DMS 273 treated with DMSO at 0.1 percent for 48 hours (cell line): ENCODE measurements around the gene RINT1.
"Not testable (repeated sequence)": the region's sequence is repeated elsewhere in the genome, so short reads cannot be mapped to it uniquely, and the experiment has no call there.

Experiments
- DNase-seq: peaks from one replicate; lab custom pipeline; 2025; lab: John Stamatoyannopoulos, UW

RINT1 gene

DNA sequence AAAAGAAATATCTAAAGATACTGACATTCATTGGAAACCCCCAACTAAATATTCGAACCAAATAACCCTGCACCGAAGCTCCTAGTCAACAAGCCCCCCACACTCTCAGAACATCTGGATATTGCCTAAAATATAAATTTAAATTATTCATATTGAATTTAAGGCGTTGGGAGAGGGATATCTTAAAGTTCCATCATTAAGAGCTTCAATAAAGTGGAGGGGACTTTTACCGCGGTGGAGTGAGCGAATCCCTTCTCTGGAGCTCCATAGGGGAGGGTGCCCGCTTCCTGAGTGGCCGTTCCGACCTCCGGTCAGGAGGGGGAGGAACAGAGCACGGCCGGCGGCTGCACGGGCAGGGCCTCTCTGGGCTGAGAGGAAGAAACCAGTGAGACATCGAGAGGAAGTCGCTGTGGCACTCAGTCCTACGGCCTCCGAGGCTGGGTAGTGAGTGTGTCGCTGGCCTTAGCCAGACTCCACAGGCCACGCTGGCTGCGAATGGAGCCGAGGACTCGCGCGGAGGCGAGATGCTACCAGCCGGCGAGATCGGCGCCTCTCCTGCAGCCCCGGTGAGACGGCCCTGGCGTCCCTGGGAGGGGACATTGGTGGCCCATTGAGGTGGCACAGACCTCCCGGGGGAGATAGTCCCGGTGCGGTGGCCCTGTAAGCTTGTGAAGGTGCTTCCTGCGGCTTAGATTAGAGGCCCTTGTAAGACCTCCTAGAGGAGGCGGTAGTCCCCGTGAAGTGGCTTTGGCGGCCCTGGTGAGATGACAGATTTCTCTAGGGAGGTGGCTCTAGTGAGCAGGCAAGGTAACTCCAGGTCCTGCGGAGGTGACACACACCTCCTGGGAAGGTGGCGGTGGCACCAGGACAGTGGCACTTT is at the start of gene RINT1:
RINT1 (plus strand) TSS at position 410 of the 880 bp plus-strand sequence; CDS start at position 525, 115 bp downstream.
- DNase-seq = peak; percentile 87

DNA sequence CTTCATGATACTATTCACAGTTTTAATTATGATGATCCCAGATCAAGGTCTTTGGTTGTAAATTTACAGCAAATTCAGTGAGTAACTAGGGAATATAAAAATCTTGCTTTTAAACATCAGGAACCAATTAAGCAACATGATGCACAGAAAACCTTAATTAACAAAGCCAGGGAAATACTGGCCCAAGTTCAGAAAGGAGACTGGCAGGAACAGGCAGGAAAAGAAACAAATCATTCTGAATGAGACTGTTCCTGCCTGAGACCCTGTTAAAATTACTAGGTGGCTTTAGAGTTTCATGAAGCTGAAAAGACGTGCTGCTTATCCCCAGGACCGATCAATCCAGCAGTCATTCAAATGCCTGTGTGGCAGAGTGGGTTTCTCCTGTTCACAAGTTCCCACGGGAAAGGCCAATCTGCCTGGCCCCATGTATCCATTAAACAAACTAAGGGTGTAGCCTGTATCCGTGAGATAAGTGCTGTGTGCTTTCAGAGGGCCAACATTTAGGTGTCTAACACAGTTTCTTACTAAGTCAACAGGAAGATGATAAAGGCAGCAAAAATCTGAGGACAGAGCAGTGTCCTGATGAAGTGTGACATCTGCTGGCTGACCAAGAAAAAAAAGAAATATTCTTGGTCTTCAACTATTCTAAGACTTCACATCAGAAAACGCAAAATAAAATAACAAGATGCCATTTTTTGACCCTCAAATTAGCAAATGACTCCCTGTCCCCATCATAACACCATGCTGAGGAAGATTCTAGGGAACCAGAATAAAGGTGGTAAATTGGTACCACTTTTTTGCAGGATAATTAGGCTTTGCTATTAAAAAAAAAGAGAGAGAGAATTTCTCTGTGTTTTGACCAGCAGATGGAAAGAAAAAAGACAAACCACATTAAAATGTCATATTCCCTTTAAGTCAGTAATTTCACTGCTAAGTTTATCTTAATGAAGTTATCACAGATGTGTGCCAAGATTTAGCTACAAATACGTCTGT is 44.1 kb upstream of the RINT1 start:
- no peak for DNase-seq

DNA sequence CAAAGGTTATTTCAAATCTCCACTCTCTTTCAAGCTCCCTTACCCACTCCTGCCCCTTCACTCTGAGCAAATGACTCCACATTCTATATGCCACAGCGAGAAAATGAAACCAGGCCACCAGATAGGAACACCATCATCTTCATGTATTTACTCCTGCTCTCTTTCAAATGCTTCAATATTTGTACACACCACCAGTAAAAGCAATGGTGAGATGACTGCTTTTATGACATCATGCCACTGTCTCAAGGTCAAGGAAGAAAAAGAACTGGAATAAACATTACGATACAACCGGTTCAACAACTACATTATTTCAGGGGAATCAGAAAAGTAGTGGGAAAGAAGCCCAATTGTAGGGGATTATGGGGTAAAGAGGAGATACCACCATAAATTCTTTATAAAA is 42.6 kb upstream of the RINT1 start:
- no peak for DNase-seq

DNA sequence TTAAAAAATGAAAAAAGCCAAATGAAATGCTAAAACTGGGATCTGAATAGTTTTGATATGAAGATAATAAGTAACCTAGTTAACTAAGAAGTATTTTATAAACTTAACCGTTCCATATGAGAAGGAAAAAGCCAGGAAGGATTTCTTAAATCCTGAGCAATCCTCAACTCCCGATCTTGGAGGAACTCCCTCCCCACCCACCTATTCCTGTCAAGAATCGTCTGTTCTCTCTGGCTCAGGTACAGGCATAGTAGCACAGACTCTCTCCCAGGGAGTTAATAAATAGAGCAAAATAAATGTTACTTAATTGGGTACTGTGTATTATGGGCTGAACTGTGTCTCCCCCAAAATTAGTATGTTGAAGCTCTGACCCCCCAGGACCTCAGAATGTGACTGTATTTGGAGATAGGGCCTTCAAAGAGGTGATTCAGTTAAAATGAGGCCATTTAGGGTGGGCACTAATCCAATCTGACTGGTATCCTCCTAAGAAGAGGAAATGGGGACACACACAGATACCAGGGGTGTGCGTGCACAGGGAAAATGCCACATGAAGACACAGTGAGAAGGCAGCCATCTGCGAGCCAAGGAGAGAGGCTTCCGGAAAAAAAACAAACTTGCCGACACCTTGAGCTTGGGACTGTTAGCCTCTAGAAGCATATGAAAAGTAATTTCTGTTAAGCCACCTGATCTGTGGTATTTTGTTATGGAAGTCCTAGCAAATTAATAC is 38.6 kb upstream of the RINT1 start:
- no peak for DNase-seq

DNA sequence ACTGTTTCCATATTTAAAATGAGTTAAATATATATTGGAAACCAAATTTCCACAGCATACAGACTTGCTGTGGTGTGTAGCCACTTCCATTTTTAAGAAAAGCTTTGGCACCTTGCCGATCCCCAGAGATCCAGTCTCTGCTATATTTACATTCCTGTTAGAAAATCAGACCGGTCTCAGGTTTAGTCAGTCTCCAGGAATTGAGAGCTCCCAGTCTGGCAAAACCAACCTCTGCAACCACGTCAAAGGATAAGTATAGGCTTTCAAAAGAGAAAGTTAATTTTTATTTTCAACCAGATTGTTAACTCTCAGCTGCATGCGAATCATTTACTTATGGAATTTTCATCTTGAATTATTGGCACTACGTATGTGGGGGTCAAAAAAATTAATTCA is 38.1 kb upstream of the RINT1 start:
- no peak for DNase-seq

DNA sequence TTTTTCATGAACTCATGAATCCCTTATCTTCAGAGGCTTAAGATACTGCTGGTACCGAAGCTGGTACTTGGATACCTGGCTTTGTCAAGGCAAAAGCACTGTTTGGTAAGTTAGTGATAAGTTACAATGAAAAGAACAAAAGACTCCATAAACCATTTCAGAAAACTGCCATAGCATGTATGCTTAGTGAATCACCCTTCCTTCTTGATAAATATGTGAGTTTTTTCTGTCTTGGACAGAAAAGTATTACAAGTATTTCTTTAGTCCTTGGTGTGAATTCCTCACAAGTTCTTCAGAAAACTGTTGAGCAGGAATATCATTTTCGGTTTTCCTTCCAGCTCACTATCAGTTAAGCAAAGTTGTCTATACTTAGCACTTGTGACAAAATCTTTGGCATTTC is 35.5 kb upstream of the RINT1 start:
- no peak for DNase-seq

DNA sequence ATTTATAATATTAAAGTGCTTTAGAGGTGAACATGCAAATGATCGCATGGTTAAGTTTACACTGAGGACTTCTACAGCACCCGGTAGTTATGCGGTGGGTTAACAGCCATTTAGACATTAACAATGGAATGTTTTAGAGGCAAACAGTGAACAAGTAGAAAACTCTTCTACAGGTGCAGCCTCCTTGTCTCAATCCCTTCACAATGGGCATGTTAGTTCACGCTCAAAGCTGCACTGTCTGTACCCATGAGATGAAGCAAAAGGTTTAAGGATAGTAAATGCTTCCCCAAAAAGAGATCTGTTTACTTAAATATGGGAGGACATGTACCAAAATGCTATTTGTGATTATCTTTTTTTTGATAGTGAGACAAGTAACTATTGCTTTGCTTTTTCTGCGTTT is 35.0 kb upstream of the RINT1 start:
- DNase-seq = no peak

DNA sequence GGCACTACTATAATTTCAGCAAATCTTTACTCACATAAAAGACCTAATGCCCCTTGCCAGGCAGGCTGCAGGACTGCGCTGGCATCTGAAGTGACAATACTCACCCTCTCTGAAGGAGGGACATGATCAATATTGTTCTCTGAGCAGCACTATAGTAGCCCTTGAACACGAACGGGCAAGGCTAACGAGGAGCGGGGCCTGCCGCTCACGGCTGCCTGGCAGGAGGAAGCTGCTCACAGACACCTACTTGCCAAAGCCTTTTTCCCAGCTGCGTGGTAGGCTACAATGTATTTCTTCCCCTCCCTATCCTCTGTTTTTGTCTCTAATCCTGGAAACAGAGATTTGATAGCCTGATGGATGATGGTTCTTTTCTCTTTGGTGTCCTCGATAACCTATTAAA is 29.8 kb upstream of the RINT1 start:
- no peak for DNase-seq

DNA sequence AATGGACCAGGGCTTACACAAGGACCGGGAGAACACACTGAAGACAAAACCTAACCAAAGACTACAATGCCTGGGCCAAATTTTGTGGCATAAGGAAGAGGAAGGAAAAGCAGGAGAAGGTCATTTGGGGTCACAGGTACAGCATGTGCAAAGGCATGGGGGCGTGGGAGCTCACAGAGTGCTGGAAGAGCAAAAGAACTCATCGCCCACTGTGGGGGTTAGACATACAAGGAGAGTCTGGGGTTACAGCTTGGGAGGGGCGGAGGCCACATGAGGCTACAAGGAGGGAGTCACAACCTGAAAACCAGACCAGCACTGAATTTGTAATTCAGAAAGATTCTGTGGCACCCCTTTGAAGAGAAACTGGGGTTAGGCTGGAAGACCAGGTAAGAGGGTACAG is 19.6 kb upstream of the RINT1 start:
- no peak for DNase-seq

DNA sequence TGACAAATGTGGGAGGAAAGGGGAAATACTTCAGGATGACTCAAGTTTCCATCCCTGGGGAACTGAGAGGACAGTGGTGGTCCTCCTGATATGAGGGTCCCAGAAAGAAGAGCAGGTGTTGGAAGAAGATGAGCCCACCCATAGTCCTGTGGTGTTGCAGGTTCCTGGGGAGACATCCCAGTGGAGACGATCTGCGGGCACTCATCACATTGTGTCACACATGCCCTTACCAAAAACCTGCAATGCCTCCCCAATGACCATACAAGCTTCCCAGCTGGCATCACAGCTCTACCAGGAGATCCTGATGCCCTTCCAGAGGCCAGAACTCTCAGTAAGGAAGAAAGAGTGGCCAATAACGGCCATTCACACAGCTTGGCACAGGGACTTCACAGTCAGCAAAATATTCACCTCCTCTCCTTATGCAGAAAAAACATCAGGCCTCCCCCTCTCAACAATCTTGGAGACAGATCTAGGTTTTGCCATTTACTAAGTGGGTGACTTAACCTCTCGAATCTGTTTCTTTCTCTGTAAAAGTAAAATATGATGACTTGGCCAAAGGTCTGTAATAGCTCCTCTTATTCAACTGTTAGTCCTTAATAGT is 19.0 kb upstream of the RINT1 start:
- no peak for DNase-seq

DNA sequence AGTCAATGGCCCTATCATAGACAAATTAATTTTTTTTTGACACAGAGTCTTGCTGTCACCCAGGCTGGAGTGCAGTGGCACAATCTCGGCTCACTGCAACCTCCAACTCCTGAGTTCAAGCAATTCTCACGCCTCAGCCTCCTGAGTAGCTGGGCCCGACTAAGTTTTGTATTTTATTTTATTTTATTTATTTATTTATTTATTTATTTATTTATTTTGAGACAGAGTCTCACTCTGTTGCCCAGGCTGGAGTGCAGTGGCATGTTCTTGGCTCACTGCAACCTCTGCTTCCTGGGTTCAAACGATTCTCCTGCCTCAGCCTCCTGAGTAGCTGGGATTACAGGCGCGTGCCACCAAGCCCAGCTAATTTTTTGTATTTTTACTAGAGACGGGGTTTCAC is 16.4 kb upstream of the RINT1 start:
- not testable (repeated sequence) for DNase-seq

DNA sequence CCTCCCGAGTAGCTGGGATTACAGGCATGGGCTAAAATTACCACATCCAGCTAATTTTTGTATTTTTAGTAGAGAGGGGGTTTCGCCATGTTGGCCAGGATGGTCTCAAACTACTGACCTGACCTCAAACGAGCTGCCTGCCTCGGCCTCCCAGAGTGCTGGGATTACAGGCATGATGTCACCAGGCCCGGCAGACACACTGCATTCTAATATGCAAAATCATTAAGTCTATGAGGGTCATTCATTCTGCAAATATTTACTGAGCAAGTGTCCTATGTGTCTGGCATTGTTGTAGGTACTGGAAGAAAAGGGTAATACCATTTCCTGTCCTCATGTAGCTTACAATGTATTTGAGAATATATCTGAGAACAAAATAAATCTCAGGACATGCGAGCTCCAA is 12.6 kb upstream of the RINT1 start:
- no peak for DNase-seq

DNA sequence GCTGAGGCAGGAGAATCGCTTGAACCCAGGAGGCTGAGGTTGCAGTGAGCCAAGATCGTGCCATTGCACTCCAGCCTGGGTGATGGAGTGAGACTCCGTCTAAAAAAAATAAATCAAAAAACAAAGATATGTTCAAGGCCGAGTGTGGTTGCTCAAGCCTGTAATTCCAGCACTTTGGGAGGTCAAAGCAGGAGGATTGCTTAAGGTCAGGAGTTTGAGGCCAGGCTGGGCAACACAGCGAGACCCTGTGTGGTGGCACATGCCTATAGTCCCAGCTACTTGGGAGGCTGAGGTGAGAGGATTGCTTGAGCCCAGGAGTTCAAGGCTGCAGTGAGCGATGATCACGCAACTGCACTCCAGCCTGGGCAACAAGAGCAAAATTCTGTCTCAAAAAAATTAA is 11.4 kb upstream of the RINT1 start:
- DNase-seq = not testable (repeated sequence)

DNA sequence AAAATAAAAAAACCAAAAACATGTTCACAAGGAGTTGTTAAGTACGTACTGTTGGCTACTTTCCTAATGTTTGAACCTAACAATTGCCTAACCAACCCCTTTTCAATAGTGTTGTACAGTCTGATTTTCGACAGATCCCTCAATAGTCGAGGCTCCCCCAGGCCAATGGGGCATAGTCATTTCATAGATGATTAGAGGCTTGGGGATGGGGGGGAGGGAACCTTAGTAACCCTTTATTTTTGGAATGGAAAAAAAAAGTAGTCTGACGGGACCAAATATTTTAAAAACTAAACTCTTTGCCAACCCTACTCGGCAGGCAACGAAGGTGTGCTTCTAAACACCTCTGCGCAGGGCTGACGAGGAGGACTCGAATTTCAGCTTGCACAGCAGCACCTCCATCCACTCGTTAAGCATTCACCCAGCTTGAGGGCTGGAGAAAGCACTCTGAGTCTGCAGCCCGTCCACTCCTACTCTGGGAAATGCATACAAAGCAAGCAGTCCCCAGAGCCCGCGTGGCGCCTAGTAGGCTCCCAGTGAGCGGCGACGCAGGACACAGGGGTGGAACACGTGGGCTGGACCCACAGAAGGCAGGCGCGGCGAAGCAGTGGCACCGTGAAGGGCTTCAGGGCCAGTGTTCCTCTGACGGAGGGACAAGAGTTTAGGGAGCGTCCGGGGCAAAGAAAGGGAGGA is 10.8 kb upstream of the RINT1 start:
- DNase-seq = no peak

DNA sequence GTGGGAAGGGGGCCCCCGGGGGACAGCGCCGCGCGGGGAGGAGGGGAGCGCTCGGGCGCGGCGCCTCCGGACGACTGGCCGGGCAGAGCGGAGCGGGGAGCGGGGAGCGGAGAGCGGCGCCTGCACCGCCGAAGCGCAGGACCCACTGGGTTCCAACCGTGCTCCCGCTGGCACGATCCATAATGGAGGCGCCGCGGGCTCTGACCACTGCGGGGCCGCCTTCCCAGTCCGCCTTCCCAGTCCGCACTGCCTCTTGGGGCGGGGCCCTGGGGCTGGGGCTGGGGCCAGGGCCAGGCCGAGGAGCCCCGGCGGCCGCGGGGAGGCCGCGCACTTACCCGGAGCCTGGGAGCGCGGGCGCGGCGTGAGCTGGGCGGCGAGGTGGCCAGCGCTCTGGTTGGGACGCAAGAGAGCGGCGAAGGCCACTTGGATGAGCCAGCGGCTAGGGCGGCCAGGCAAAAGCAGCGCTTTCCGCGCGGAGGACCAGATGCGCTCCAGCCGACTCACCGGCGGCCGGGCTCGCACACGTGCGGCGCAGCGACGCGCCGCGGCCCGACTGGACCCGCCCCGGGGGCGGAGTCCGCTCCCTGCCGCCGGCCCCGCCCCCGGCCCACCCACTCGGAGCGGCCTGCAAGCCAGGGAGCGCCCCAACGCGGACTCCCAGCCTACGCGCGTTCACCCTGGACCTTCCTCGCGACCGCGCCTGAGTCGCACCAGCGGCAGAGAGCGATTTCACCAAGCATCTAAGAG is 10.1 kb upstream of the RINT1 start, which contains the start of gene PUS7:
PUS7 (minus strand) TSS at position 555 of the 747 bp plus-strand sequence. CDS start 13,759 bp downstream, outside the sequence.
- DNase-seq = peak; percentile 87

DNA sequence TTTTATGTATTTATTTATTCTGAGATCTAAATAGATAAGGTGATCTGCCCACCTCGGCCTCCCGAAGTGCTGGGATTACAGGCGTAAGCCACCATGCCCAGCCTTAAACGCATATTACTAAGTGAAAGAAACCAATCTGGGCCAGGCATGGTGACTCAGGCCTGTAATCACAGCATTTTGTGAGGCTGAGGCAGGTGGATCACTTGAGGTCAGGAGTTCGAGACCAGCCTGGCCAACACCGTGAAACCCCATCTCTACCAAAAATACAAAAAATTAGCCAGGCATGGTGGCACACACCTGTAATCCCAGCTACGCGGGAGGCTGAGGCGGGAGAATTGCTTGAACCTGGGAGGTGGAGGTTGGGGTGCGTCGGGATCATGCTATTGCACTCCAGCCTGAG is 7.6 kb upstream of the RINT1 start:
- DNase-seq = not testable (repeated sequence)

DNA sequence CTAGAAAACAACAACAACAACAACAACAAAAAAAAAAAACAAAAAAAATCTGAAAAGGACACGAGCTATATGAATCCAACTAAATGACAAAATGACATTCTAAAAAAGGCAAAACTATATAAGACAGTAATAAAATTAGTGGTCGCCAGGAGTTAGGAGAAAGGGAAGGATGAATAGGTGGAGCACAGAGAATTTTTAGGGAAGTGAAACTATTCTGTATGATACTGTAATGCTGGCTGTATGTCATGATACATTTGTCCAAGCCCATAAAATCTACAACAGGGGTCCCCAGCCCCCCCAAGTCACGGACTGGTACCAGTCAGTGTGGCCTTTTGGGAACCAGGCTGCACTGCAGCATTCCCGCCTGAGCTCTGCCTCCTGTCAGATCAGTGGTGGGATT is 7.2 kb upstream of the RINT1 start:
- DNase-seq = no peak

DNA sequence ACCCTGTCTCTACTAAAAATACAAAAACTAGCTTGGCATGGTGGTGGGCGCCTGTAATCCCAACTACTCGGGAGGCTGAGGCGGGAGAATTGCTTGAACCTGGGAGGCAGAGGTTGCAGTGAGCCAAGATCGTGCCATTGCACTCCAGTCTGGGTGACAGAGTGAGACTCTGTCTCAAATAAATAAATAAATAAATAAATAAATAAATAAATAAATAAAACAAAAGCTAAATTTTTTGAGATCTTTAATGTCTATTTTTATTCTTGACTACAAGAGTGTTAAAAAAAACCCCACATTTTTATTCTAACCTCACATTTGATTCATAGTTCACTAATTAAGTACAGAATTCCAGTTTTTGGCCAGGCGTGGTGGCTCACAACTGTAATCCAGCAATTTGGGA is 4.3 kb upstream of the RINT1 start:
- not testable (repeated sequence) for DNase-seq

DNA sequence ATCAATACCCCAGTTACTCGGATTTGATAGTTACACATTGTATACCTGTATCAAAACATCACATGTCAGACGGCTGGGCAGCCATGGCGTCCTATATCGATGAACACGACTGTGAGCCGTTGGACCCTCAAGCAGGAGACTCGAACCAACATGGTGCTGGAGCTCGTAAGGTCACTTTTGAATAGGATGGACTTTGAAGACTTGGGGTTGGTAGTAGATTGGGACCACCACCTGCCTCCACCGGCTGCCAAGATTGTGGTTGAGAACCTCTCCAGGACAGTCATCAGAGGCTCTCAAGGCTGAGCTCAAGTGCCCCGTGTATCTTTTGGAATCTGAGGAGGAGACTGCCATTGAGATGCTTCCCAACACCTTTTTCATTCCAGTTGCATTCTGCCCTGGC is 1.9 kb upstream of the RINT1 start:
- DNase-seq = no peak

DNA sequence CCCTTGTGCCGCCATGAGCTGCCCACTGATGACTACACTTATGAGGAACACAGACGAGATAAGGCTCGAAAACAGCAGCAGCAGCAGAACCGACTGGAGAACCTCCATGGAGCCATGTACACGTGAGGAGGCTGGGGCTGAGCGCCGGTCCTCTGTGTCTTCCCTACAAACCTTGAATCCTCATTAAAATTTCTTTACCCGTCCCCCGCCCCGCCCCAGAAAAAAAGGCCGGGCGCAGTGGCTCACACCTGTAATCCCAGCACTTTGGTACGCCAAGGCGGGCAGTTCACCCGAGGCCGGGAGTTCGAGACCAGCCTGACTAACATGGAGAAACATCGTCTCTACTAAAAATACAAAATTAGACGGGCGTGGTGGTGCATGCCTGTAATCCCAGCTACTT is 1.5 kb upstream of the RINT1 start:
- no peak for DNase-seq
